Calu3 (cell line): ENCODE results near the gene RAB13. TPM values are rescaled to one million over a fixed set of nuclear protein-coding genes. Genes with fewer than 3 reads are reported as not detected.
"Not testable (repeated sequence)": the region's sequence is repeated elsewhere in the genome, so short reads cannot be mapped to it uniquely, and the experiment has no call there.

ENCODE experiments used
- Bru-seq: library from RNA; stranded (reverse); fragments of 400-500 nt; gene quantifications from one replicate; lab custom pipeline; 2021; lab: Mats Ljungman, UMichigan
- BruChase-seq, 2 experiments: library from RNA; stranded (reverse); fragments of 400-500 nt; gene quantifications; one replicate each; lab custom pipeline; 2021; lab: Mats Ljungman, UMichigan
- BruUV-seq: library from RNA; stranded (reverse); fragments of 400-500 nt; replicated peaks from 2 replicates; lab custom pipeline; 2021; lab: Mats Ljungman, UMichigan
- CTCF ChIA-PET: fragments of 300-600 bp; sonication (Branson Sonifier 250); formaldehyde crosslinking; loops from one replicate; lab custom pipeline; 2022; ENCODE audit warnings: antibody characterized with exemption; lab: Charles Lee
- DNase-seq: peaks from one replicate; pipeline ENCODE4 v3.0.0; 2022
- H3K27ac Mint-ChIP-seq: one replicate; pipeline ENCODE4 v1.8.0; 2022; ENCODE audit warnings: mixed read lengths; ENCODE audit not compliant: unreplicated experiment
- H3K27me3 Mint-ChIP-seq: one replicate; pipeline ENCODE4 v1.8.0; 2022; ENCODE audit warnings: mixed read lengths; ENCODE audit not compliant: unreplicated experiment
- H3K36me3 Mint-ChIP-seq: one replicate; pipeline ENCODE4 v1.8.0; 2022; ENCODE audit warnings: mild to moderate bottlenecking, moderate library complexity, mixed read lengths; ENCODE audit not compliant: insufficient read depth, unreplicated experiment
- H3K4me1 Mint-ChIP-seq: one replicate; pipeline ENCODE4 v1.8.0; 2022; ENCODE audit warnings: mild to moderate bottlenecking, low read depth, mixed read lengths; ENCODE audit not compliant: unreplicated experiment
- H3K4me3 Mint-ChIP-seq: one replicate; pipeline ENCODE4 v1.8.0; 2022; ENCODE audit warnings: mild to moderate bottlenecking, low read depth, moderate library complexity, mixed read lengths; ENCODE audit not compliant: unreplicated experiment
- H3K9me3 Mint-ChIP-seq: one replicate; pipeline ENCODE4 v1.8.0; 2022; ENCODE audit warnings: low read depth, mixed read lengths; ENCODE audit not compliant: unreplicated experiment
- intact Hi-C: fragments of 100-400 bp; cut with micrococcal nuclease; formaldehyde crosslinking; loops from one replicate; pipeline ENCODE4 v1.10.0; 2022; ENCODE audit not compliant: unreplicated experiment
- long read RNA-seq: library from polyadenylated mRNA; stranded (forward); transcript quantifications from one replicate; pipeline ENCODE4 v2.0.0, GENCODE V29; 2022
- total RNA-seq: library from RNA; stranded (reverse); gene quantifications from 2 replicates; pipeline ENCODE4 v1.2.3, GENCODE V29; 2022
- TF ChIP-seq, protein P1 (sequence below): fragments of 200-600 bp; IDR thresholded peaks from one replicate; pipeline ENCODE4 v1.8.0; 2022; ENCODE audit warnings: antibody characterized with exemption; ENCODE audit not compliant: unreplicated experiment

Gene RAB13
- total RNA-seq, result 87.5 and 95.0 TPM in 2 replicates
- percentile 90 among the genes with signal in this experiment for Bru-seq, nascent RNA
- percentile 98 among the genes with signal in this experiment for BruChase-seq, experiment 1, labeled RNA remaining after a 6-hour chase
- BruChase-seq, experiment 2, labeled RNA remaining after a 2-hour chase, result percentile 96 among the genes with signal in this experiment
- long read RNA-seq, transcript RAB13-201 (8 exons, 1,176 nt), result major isoform, 74 of 114 reads
- long read RNA-seq, partial matches to known transcripts, result 2 of 114 reads
- long read RNA-seq, other reads (novel, unspliced or antisense), result 38 of 114 reads

DNA sequence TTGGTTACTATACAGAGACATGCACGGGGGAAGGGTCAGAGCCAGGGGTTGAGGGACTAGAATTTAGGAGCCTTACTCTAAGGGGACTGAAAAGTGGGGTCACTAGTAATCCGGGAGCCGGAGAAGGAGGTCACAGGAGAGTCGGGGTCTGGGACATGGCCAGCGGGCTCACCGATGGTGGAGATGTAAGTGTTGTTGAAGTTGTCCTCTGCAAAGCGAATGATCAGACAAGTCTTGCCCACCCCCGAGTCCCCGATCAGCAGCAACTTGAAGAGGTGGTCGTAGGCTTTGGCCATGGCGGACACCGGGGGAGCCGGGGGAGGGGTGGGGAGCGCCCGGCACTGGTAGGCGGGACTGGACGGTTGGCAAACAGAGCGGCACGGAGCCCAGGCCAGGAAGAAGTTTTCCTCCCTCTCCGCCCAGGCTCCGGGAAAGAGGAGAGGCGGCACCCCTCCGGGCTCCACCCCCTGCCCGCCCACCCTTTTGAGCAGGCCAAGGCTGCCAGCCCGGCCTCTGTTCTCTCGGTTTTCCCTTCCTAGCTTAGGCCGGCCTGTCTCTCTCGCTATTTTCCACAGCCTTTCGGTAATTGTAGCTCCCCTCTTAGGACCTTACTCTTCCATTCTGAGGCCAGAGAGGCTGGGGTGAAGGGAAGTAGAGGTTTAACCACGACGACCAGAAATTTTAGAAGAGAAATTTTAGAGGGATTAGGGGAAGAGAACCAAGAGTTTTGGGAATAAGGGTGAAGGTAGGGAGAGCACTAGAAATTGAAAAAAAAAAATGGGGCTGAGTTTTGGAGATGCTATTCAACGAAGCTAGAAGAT, at the start of gene RAB13:
TSS of gene RAB13 (minus strand) at position 399 of the 821 bp plus-strand sequence. CDS start at position 296, 103 bp downstream.
- intact Hi-C loops, result loop anchor here (1.0 to 10.0 kb wide), 7 partner anchors 41 to 631 kb away; partner anchors contain the start of genes NPR1 and S100A9
- Mint-ChIP-seq H3K27ac (peak within 1 kb of the TSS; percentile 67), H3K4me3 (peak within 1 kb of the TSS; percentile 84), H3K36me3 (peaks cover 54% of the 10 kb centered on the region), H3K9me3 (no peaks in the 10 kb centered on the region), H3K4me1 (peaks cover 48% of the 10 kb centered on the region), H3K27me3 (peaks cover 12% of the 10 kb centered on the region)
- CTCF ChIA-PET, result interaction anchor here (0.5 to 2.3 kb wide), 16 partner anchors 8 to 373 kb away, joined by 3 to 18 read pairs (median 3); partner anchors contain the start of genes CREB3L4, DENND4B, GATAD2B and JTB
- TF ChIP-seq, protein P1, sequence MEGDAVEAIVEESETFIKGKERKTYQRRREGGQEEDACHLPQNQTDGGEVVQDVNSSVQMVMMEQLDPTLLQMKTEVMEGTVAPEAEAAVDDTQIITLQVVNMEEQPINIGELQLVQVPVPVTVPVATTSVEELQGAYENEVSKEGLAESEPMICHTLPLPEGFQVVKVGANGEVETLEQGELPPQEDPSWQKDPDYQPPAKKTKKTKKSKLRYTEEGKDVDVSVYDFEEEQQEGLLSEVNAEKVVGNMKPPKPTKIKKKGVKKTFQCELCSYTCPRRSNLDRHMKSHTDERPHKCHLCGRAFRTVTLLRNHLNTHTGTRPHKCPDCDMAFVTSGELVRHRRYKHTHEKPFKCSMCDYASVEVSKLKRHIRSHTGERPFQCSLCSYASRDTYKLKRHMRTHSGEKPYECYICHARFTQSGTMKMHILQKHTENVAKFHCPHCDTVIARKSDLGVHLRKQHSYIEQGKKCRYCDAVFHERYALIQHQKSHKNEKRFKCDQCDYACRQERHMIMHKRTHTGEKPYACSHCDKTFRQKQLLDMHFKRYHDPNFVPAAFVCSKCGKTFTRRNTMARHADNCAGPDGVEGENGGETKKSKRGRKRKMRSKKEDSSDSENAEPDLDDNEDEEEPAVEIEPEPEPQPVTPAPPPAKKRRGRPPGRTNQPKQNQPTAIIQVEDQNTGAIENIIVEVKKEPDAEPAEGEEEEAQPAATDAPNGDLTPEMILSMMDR, result no peak
- BruUV-seq, result no TSS peak
- DNase-seq, result peak; percentile 86

DNA sequence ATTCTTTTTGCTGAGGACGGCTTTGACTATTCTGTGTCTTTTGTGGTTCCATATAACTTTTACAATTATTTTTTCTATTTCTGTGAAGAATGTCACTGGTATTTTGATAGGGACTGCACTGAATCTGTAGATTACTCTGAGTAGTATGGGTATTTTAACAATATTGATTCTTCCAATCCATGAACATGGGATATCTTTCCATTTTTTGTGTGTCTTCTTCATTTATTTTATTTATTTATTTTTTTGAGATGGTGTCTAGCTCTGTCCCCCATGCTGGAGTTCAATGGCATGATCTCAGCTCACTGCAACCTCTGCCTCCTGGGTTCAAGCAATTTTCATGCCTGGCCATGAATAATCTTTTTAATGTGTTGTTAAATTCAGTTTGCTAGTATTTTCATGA, 47.6 kb upstream of the RAB13 start:
- H3K27ac Mint-ChIP-seq, H3K36me3 Mint-ChIP-seq, H3K27me3 Mint-ChIP-seq, H3K4me1 Mint-ChIP-seq, DNase-seq, H3K4me3 Mint-ChIP-seq, CTCF ChIA-PET, BruUV-seq, intact Hi-C loops, H3K9me3 Mint-ChIP-seq: not testable (repeated sequence)

DNA sequence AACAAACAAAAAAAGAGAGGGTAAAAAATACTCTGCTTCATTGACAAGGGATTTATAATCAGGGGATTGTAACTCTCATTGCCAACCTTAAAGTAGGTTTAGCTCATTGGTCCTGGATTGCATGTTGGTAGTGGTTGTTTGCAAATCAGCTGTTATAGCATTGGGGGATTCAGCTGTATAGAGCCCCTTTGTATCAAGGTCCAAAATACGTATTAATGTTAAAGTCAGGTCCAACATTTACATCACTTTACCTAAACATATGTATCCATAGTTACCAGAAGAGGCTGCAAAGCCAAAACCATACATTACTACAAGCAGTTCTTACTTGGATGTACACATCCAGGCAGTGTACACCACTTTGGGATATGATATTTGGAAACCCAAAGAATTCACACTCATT, 33.8 kb upstream of the RAB13 start:
- Mint-ChIP-seq H3K4me1 (no peaks in the 10 kb centered on the region), H3K4me3 (no peak overlapping the region), H3K27ac (no peak overlapping the region), H3K27me3 (no peaks in the 10 kb centered on the region), H3K9me3 (no peaks in the 10 kb centered on the region), H3K36me3 (no peaks in the 10 kb centered on the region)
- intact Hi-C loops, result no loop called here
- no peak for DNase-seq
- BruUV-seq, result no TSS peak
- CTCF ChIA-PET, result no interaction called here
- TF ChIP-seq, protein P1, result no peak

DNA sequence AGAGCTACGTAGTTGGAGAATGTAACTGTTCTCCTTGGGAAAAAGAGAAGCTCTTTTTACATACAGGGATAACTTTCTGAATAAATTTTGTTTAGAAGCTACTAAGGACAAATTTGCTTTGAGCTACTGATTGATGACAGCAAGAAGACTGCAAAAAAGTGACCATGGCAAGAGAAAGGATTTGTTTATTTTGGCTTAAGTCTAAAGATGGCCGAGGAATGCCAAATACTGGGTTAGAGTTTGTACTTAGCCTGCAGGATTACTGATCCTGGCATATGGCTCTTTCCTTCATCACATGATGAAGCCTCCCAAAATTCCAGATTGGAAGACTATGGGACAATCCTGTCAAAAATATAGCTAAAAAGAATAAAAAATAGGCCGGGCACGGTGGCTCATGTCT, 33.1 kb upstream of the RAB13 start:
- no TSS peak for BruUV-seq

More for the DNA sequence above, 33.1 kb upstream of the RAB13 start:
- H3K27me3 Mint-ChIP-seq, result no peaks in the 10 kb centered on the region
- H3K27ac Mint-ChIP-seq, result no peak overlapping the region
- CTCF ChIA-PET, result no interaction called here
- H3K9me3 Mint-ChIP-seq, result no peaks in the 10 kb centered on the region
- TF ChIP-seq, protein P1, result no peak
- peaks cover 5% of the 10 kb centered on the region for H3K4me1 Mint-ChIP-seq
- intact Hi-C loops, result no loop called here
- DNase-seq, result no peak
- H3K36me3 Mint-ChIP-seq, result no peaks in the 10 kb centered on the region
- H3K4me3 Mint-ChIP-seq, result no peak overlapping the region
